Left ventricle myocardium inferior (tissue), 1 donor: ENCODE data around the gene TRAK2. TPM values are rescaled to one million over a fixed set of nuclear protein-coding genes. Genes with fewer than 3 reads are reported as not detected.
A peak's percentile ranks its signal among the peaks of the same experiment; 100 is the strongest.
"Not testable (repeated sequence)": the region's sequence is repeated elsewhere in the genome, so short reads cannot be mapped to it uniquely, and the experiment has no call there.

ENCODE experiments used
- DNase-seq: peaks from one replicate; pipeline ENCODE4 v3.0.0-alpha.2; 2020
- H3K27ac ChIP-seq: fragments of 200-600 bp; replicated peaks from 2 replicates; pipeline ENCODE4 v1.8.0; 2021
- H3K27me3 ChIP-seq: fragments of 200-600 bp; 2 replicates; pipeline ENCODE4 v1.8.0; 2021; ENCODE audit warnings: low read depth
- H3K36me3 ChIP-seq: fragments of 200-600 bp; 2 replicates; pipeline ENCODE4 v1.8.0; 2021
- H3K4me1 ChIP-seq: fragments of 200-600 bp; 2 replicates; pipeline ENCODE4 v1.8.0; 2021
- H3K4me3 ChIP-seq: fragments of 200-600 bp; 2 replicates; pipeline ENCODE4 v1.8.0; 2021; ENCODE audit warnings: mild to moderate bottlenecking, moderate library complexity
- H3K9me3 ChIP-seq: fragments of 200-600 bp; replicated peaks from 2 replicates; pipeline ENCODE4 v1.8.0; 2021
- intact Hi-C: fragments of 100-400 bp; cut with micrococcal nuclease; formaldehyde crosslinking; loops from one replicate; pipeline ENCODE4 v1.11.0; 2022
- total RNA-seq: library from RNA; stranded (reverse); fragmentation: NEBNext Ultra II Directional; extraction: Animal tissue kit (Norgen Biotek cat#: 25700); gene quantifications from one replicate; pipeline ENCODE4 v1.2.1, GENCODE V29; 2021
- TF ChIP-seq, protein P1 (sequence below): fragments of 200-600 bp; IDR thresholded peaks from 2 replicates; pipeline ENCODE4 v1.8.0; 2021; ENCODE audit warnings: antibody characterized with exemption, mild to moderate bottlenecking, borderline replicate concordance
- donor health status: DM: no; HTN: yes; CAD: no; lungs with severe emphysema.

Gene TRAK2
- total RNA-seq, 1 donor from 2014 or later: 169 TPM

DNA sequence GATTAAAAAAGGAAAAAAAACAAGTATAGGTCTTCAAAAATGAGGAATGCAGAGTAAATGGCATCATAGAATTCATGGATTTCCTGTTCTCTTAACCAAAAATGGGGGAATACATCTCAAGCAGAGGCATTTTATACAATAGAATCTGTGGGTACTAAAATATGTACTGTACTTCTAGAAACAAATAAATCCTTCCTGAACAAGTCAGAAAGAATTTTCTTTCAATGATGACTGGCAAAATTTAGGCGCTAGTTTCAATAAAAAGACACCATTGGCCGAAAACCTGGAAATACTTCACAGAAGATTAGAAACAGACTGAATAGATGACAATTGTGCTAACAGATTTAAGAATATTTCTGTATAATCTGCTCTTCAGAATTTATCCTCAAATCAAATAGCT, 15.1 kb downstream of the TRAK2 start:
- intact Hi-C loops: no loop called here
- Histone ChIP-seq H3K27ac (peak overlapping the region; percentile 90), H3K4me1 (peaks cover 91% of the 10 kb centered on the region), H3K9me3 (no peaks in the 10 kb centered on the region), H3K36me3 (no peaks in the 10 kb centered on the region), H3K4me3 (no peak overlapping the region), H3K27me3 (no peaks in the 10 kb centered on the region)
- DNase-seq: no peak
- TF ChIP-seq, protein P1, sequence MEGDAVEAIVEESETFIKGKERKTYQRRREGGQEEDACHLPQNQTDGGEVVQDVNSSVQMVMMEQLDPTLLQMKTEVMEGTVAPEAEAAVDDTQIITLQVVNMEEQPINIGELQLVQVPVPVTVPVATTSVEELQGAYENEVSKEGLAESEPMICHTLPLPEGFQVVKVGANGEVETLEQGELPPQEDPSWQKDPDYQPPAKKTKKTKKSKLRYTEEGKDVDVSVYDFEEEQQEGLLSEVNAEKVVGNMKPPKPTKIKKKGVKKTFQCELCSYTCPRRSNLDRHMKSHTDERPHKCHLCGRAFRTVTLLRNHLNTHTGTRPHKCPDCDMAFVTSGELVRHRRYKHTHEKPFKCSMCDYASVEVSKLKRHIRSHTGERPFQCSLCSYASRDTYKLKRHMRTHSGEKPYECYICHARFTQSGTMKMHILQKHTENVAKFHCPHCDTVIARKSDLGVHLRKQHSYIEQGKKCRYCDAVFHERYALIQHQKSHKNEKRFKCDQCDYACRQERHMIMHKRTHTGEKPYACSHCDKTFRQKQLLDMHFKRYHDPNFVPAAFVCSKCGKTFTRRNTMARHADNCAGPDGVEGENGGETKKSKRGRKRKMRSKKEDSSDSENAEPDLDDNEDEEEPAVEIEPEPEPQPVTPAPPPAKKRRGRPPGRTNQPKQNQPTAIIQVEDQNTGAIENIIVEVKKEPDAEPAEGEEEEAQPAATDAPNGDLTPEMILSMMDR: no peak

DNA sequence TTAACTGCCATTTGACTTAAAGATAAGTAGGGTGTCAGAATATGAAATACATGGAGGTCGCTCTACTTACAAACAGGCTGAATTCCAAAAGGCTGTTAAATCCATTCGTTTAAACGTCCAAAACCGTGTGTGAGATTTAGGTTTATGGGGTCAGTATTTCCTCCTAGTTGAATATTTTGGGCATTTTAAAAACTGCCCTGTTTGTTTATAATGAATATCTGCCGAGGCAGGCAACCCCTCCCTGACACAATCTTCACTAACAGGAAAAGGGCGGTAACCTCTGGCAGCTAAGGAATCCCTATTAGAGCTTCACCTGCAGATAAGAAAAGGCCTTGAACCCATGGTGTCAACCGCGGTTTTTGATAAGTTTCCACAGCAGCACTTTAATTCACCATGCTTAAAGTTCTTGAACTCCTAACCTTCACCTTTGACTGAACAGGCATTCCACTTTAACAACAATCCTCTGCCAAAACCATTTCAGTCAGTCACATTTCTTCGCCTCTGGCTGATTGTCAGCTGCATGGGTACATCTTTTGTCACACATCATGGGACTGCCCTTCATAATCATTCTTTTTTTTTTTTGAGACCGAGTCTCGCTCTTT, 17.8 kb downstream of the TRAK2 start:
- H3K9me3 ChIP-seq: peaks cover 1% of the 10 kb centered on the region
- intact Hi-C loops: no loop called here
- peaks cover 87% of the 10 kb centered on the region for H3K4me1 ChIP-seq
- H3K4me3 ChIP-seq: peak overlapping the region; percentile 52
- TF ChIP-seq, protein P1: no peak
- peaks cover 12% of the 10 kb centered on the region for H3K36me3 ChIP-seq
- H3K27me3 ChIP-seq: no peaks in the 10 kb centered on the region
- H3K27ac ChIP-seq: peak overlapping the region; percentile 90
- DNase-seq: no peak

DNA sequence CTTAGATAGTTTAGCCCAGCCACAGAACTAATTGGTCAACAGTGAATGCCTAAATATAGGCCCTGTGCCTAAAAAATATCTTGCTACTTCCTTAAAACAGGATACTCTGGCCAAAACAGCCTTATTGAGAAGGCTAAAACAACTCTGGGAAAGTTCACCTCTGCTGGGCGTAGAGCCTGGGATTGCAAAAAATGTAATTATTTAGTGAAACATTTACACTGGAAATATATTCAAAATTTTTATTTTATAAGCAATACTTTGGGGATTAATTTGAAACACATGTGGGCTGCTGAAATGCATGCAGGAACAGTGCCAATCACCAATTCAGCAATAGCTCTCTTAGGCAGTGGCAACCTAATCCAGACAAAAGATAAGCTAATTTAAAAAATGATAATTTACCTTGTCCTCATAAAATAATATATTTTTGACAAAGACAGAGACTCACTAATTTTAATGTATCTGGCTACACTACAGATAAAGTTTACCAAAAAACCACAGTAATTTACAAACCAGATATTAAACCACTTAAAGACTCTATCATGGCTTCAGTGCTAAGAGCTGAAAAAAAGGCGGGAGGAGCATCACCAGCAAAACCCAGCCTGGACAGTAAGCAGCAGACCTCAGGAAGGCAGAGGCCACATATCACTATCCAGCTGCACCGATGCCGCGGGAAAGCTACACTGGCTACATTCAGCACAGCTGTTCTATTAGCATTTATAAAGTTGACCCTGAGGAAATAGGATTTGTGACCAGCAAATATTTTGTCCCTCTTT, 18.5 kb downstream of the TRAK2 start:
- TF ChIP-seq, protein P1: no peak
- no peak for DNase-seq
- Histone ChIP-seq H3K27ac (peak overlapping the region; percentile 90), H3K27me3 (no peaks in the 10 kb centered on the region), H3K4me3 (peak overlapping the region; percentile 52), H3K9me3 (peaks cover 6% of the 10 kb centered on the region), H3K4me1 (peaks cover 81% of the 10 kb centered on the region), H3K36me3 (peaks cover 12% of the 10 kb centered on the region)
- intact Hi-C loops: no loop called here

DNA sequence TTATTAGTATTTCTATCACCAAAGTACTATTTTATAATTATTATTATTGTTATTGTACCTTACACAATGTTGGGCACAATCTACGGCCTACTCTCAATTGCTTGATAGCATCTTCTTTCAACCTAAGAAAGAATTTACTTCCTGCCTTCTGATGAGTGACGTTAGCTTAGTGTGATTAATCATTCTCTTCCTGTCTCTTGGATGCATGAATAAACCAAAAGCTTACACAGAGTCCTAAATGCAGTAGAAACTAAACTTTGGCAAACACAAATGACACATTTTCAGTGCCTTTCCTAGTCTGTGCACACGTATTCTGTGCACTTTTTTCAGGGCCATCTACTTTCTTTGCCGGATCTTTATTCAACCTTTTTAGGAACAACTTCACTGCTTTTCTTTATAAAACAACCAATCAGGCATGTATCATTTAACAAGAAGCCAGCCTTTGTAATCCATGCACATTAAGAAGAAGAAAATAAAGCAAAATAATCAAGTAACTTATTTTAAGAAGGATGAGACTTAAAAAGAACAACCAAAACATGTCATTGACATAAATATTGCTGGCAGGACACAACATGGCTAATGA, 19.1 kb downstream of the TRAK2 start:
- H3K4me3 ChIP-seq: peak overlapping the region; percentile 52
- intact Hi-C loops: no loop called here
- peak overlapping the region; percentile 90 for H3K27ac ChIP-seq

DNA sequence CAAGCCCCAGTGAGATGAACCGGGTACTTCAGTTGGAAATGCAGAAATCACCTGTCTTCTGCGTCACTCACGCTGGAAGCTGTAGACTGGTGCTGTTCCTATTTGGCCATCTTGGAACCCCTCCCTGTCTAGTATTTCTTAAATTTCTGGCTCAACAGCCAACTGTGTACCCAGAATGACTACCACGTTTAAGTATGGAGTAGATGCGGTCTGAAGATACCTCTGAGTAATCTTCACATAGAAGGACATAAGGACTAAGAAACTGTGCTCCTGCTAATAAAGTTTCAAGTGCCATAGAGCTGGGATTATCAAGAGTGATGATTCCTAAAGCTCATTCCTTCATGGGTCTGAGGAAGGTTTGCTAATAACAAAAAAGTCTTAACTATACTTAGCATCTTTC, 20.4 kb downstream of the TRAK2 start:
- H3K27ac ChIP-seq: peak overlapping the region; percentile 90
- DNase-seq: no peak
- no peak overlapping the region for H3K4me3 ChIP-seq
- peaks cover 12% of the 10 kb centered on the region for H3K36me3 ChIP-seq
- H3K9me3 ChIP-seq: peaks cover 6% of the 10 kb centered on the region
- H3K4me1 ChIP-seq: peaks cover 72% of the 10 kb centered on the region
- TF ChIP-seq, protein P1: no peak
- intact Hi-C loops: no loop called here
- H3K27me3 ChIP-seq: no peaks in the 10 kb centered on the region

More for the DNA sequence above, 19.1 kb downstream of the TRAK2 start:
- Histone ChIP-seq H3K27me3 (no peaks in the 10 kb centered on the region), H3K36me3 (peaks cover 12% of the 10 kb centered on the region), H3K4me1 (peaks cover 74% of the 10 kb centered on the region), H3K9me3 (peaks cover 6% of the 10 kb centered on the region)
- TF ChIP-seq, protein P1: no peak
- no peak for DNase-seq

DNA sequence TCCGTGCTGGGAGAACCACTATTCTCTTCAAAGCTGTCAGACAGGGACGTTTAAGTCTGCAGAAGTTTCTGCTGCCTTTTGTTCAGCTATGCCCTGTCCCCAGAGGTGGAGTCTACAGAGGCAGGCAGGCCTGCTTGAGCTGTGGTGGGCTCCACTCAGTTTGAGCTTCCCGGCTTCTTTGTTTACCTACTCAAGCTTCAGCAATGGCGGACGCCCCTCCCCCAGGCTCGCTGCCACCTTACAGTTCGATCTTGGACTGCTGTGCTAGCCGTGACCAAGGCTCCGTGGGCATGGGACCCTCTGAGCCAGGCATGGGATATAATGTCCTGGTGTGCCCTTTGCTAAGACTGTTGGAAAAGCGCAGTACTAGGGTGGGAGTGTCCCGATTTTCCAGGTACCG, 20.9 kb downstream of the TRAK2 start:
- intact Hi-C loops: not testable (repeated sequence)
- peak overlapping the region; percentile 90 for H3K27ac ChIP-seq
- H3K4me1 ChIP-seq: peaks cover 74% of the 10 kb centered on the region

DNA sequence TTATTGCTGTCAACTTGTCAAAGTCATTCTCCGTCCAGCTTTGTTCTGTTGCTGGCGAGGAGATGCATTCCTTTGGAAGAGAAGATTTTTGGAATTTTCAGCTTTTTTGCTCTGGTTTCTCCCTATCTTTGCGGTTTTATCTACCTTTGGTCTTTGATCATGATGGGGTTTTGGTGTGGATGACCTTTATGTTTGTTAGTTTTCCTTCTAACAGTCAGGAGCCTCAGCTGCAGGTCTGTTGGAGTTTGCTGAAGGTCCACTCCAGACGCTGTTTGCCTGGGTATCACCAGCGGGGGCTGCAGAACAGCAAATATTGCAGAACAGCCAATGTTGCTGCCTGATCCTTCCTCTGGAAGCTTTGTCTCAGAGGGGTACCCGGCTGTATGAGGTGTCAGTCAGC, 21.4 kb downstream of the TRAK2 start:
- Histone ChIP-seq H3K27ac (peak overlapping the region; percentile 90), H3K36me3 (peaks cover 12% of the 10 kb centered on the region), H3K4me1 (peaks cover 74% of the 10 kb centered on the region)
- DNase-seq, H3K9me3 ChIP-seq, H3K27me3 ChIP-seq, intact Hi-C loops, H3K4me3 ChIP-seq: not testable (repeated sequence)

More for the DNA sequence above, 20.9 kb downstream of the TRAK2 start:
- H3K9me3 ChIP-seq, H3K4me3 ChIP-seq, DNase-seq, H3K27me3 ChIP-seq: not testable (repeated sequence)
- peaks cover 12% of the 10 kb centered on the region for H3K36me3 ChIP-seq

DNA sequence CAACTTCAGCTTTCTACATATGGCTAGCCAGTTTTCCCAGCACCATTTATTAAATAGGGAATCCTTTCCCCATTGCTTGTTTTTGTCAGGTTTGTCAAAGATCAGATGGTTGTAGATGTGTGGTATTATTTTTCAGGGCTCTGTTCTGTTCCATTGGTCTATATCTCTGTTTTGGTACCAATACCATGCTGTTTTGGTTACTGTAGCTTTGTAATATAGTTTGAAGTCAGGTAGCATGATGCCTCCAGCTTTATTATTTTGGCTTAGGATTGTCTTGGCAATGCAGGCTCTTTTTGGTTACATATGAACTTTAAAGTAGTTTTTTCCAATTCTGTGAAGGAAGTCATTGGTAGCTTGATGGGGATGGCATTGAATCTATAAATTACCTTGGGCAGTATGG, 22.9 kb downstream of the TRAK2 start:
- H3K27ac ChIP-seq: peak overlapping the region; percentile 17
- intact Hi-C loops, H3K27me3 ChIP-seq, H3K9me3 ChIP-seq, H3K4me3 ChIP-seq, DNase-seq: not testable (repeated sequence)
- H3K4me1 ChIP-seq: peaks cover 74% of the 10 kb centered on the region
- peaks cover 12% of the 10 kb centered on the region for H3K36me3 ChIP-seq
